WTC11 (cell line): ENCODE results near the gene NFS1.
"Not testable (repeated sequence)": the region's sequence is repeated elsewhere in the genome, so short reads cannot be mapped to it uniquely, and the experiment has no call there.

Experiments
- ATF6 ChIP-seq: sonication (generic); formaldehyde crosslinking; IDR thresholded peaks from 2 replicates; pipeline ENCODE4 v1.8.1; 2023; ENCODE audit warnings: mild to moderate bottlenecking, missing genetic modification reagents
- CTCF ChIP-seq: fragments of 200-600 bp; IDR thresholded peaks from 2 replicates; pipeline ENCODE4 v1.8.0; 2022; ENCODE audit warnings: antibody characterized with exemption
- E2F4 ChIP-seq: sonication (generic); formaldehyde crosslinking; IDR thresholded peaks from 2 replicates; pipeline ENCODE4 v1.8.1; 2022; ENCODE audit warnings: low read depth, mild to moderate bottlenecking, moderate library complexity, missing genetic modification reagents, borderline replicate concordance
- ESRRA ChIP-seq: sonication (generic); formaldehyde crosslinking; IDR thresholded peaks from 2 replicates; pipeline ENCODE4 v1.8.1; 2022; ENCODE audit warnings: mild to moderate bottlenecking, missing genetic modification reagents, borderline replicate concordance
- MAX ChIP-seq: sonication (generic); formaldehyde crosslinking; IDR thresholded peaks from 2 replicates; pipeline ENCODE4 v1.8.0; 2022; ENCODE audit warnings: mild to moderate bottlenecking, missing genetic modification reagents
- NFE2L1 ChIP-seq: sonication (generic); formaldehyde crosslinking; IDR thresholded peaks from 2 replicates; pipeline ENCODE4 v1.8.1; 2023; ENCODE audit warnings: missing genetic modification reagents
- RELA ChIP-seq: sonication (generic); formaldehyde crosslinking; IDR thresholded peaks from 2 replicates; pipeline ENCODE4 v1.8.1; 2022; ENCODE audit warnings: missing genetic modification reagents, mild to moderate bottlenecking, borderline replicate concordance
- SP1 ChIP-seq: sonication (generic); formaldehyde crosslinking; conservative IDR thresholded peaks from 2 replicates; pipeline ENCODE4 v1.8.1; 2022; ENCODE audit warnings: missing genetic modification reagents
- ZBTB43 ChIP-seq: sonication (generic); formaldehyde crosslinking; IDR thresholded peaks from 2 replicates; pipeline ENCODE4 v1.8.1; 2023; ENCODE audit warnings: mild to moderate bottlenecking, missing genetic modification reagents
- ZNF263 ChIP-seq: sonication (generic); formaldehyde crosslinking; IDR thresholded peaks from 2 replicates; pipeline ENCODE4 v1.8.1; 2022; ENCODE audit warnings: low read depth, mild to moderate bottlenecking, moderate library complexity, missing genetic modification reagents

- TF ChIP-seq ZBTB43 (CRISPR knock-in tag); CTCF; ESRRA (CRISPR knock-in tag); NFE2L1 (CRISPR knock-in tag); RELA; E2F4 (CRISPR knock-in tag); MAX (CRISPR knock-in tag); ZNF263 (CRISPR knock-in tag); SP1; ATF6 (CRISPR knock-in tag): not testable (repeated sequence)
Observed at GRCh38 chr20:35744492-35744841, 45.3 kb upstream of the NFS1 start.
